OCI-LY1 (cell line): ENCODE data around the gene HSF4.
A peak's percentile ranks its signal among the peaks of the same experiment; 100 is the strongest.

Source experiments
- H2AFZ ChIP-seq: fragments of 200-600 bp; sonication (generic), shearing (Covaris generic); 2 replicates; pipeline ENCODE4 v1.6.0; 2014; ENCODE audit warnings: antibody characterized with exemption, mild to moderate bottlenecking, low read length
- H3F3A ChIP-seq: fragments of 200-600 bp; sonication (generic), shearing (Covaris generic); 2 replicates; pipeline ENCODE4 v1.6.0; 2014; ENCODE audit warnings: mild to moderate bottlenecking, antibody characterized with exemption, low read length, moderate library complexity; ENCODE audit not compliant: insufficient read depth
- H3K27ac ChIP-seq: fragments of 200-600 bp; sonication (generic); 2 replicates; pipeline ENCODE4 v1.5.1; 2014; ENCODE audit warnings: low read length, mixed run types, mild to moderate bottlenecking, low read depth; ENCODE audit not compliant: poor library complexity, severe bottlenecking
- H3K27me3 ChIP-seq: fragments of 200-600 bp; sonication (generic); 2 replicates; pipeline ENCODE4 v1.6.0; 2014; ENCODE audit warnings: antibody characterized with exemption, mild to moderate bottlenecking, low read length, moderate library complexity; ENCODE audit not compliant: insufficient read depth
- H3K36me3 ChIP-seq: fragments of 200-600 bp; sonication (generic); 2 replicates; pipeline ENCODE4 v1.6.1; 2014; ENCODE audit warnings: mild to moderate bottlenecking, antibody characterized with exemption, low read length, moderate library complexity, mixed read lengths; ENCODE audit not compliant: insufficient read depth
- H3K4me1 ChIP-seq: fragments of 200-600 bp; sonication (generic); 2 replicates; pipeline ENCODE4 v1.5.1; 2014; ENCODE audit warnings: mild to moderate bottlenecking, low read length, moderate library complexity; ENCODE audit not compliant: insufficient read depth, severe bottlenecking
- H3K4me2 ChIP-seq: fragments of 200-600 bp; sonication (generic), shearing (Covaris generic); 2 replicates; pipeline ENCODE4 v1.6.1; 2014; ENCODE audit warnings: low read length
- H3K4me3 ChIP-seq: fragments of 200-600 bp; sonication (generic); 2 replicates; pipeline ENCODE4 v1.5.1; 2014; ENCODE audit warnings: low read length, low read depth, mild to moderate bottlenecking, mixed read lengths; ENCODE audit not compliant: poor library complexity, severe bottlenecking
- H3K79me2 ChIP-seq: fragments of 200-600 bp; shearing (Covaris generic); 2 replicates; pipeline ENCODE4 v1.6.1; 2016; ENCODE audit warnings: mixed run types, low read length, mixed read lengths; ENCODE audit not compliant: insufficient read depth
- H3K9ac ChIP-seq: fragments of 200-600 bp; sonication (generic), shearing (Covaris generic); 2 replicates; pipeline ENCODE4 v1.6.1; 2014; ENCODE audit warnings: mild to moderate bottlenecking, low read length, mixed read lengths
- H3K9me2 ChIP-seq: fragments of 200-600 bp; sonication (generic), shearing (Covaris generic); 2 replicates; pipeline ENCODE4 v1.6.1; 2014; ENCODE audit warnings: low read depth, mild to moderate bottlenecking, low read length, mixed read lengths
- H3K9me3 ChIP-seq: fragments of 200-600 bp; shearing (Covaris generic); 2 replicates; pipeline ENCODE4 v1.6.1; 2014; ENCODE audit warnings: low read length, mixed read lengths
- H4K20me1 ChIP-seq: fragments of 200-600 bp; sonication (generic), shearing (Covaris generic); 2 replicates; pipeline ENCODE4 v1.6.0; 2016; ENCODE audit warnings: mild to moderate bottlenecking, low read length; ENCODE audit not compliant: insufficient read depth
- CTCF ChIP-seq: fragments of 200-600 bp; sonication (generic), shearing (Covaris generic); IDR thresholded peaks from 2 replicates; pipeline ENCODE4 v1.5.1; 2017; ENCODE audit warnings: mild to moderate bottlenecking, antibody characterized with exemption, low read length, moderate library complexity, mixed read lengths
- EZH2 ChIP-seq: fragments of 200-600 bp; sonication (generic), shearing (Covaris generic); IDR thresholded peaks from 2 replicates; pipeline ENCODE4 v1.8.0; 2017; ENCODE audit warnings: borderline replicate concordance, mixed run types, mild to moderate bottlenecking, antibody characterized with exemption, low read length, moderate library complexity, mixed read lengths

Gene HSF4

DNA sequence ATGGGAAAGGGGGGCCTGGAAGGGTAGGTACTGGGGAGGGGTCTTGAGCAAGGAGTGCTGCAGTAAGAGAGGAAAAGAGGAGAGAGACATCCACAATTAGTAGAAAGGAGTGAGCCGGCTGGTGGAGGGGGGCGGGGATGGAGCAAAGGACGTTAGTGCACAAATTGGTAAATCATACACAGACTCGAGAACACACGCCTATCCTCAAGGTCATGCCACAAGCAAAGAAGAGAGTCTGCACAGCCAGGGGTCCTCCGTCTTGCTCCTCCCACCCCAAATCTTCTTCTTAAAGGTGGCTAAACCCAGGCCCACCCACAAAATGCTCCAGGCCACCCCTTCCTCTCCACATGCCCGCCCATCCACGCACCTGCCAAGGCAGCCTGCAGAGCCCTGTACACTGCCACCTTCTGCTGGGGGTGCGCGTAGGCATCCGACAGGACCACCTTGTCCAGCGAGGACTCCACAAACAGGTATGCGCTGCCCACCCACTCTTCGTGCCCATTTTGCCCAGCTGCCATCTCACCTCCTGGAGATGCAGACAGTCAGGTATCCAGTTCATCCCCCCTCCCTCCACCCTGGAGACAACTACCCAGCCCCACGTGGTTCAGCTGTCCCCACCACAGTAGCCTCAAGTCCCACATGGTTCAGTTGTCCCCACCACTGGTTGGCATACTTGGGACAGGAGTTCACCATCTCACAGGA is 8.3 kb upstream of the HSF4 start:
- H3K9ac ChIP-seq = no peak overlapping the region
- no peaks in the 10 kb centered on the region for H3K9me3 ChIP-seq
- no peaks in the 10 kb centered on the region for H3K79me2 ChIP-seq
- no peaks in the 10 kb centered on the region for H3K9me2 ChIP-seq
- no peaks in the 10 kb centered on the region for H3K36me3 ChIP-seq
- H3K27ac ChIP-seq = no peak overlapping the region
- H3K4me1 ChIP-seq = peaks cover 20% of the 10 kb centered on the region
- no peaks in the 10 kb centered on the region for H3F3A ChIP-seq
- TF ChIP-seq CTCF (0 out of 2 replicates have a peak, but pooled peaks have one; percentile 12), EZH2 (no peak)
- no peaks in the 10 kb centered on the region for H4K20me1 ChIP-seq
- H3K4me2 ChIP-seq = no peak overlapping the region
- no peak overlapping the region for H3K4me3 ChIP-seq
- no peaks in the 10 kb centered on the region for H3K27me3 ChIP-seq
- H2AFZ ChIP-seq = no peak overlapping the region

DNA sequence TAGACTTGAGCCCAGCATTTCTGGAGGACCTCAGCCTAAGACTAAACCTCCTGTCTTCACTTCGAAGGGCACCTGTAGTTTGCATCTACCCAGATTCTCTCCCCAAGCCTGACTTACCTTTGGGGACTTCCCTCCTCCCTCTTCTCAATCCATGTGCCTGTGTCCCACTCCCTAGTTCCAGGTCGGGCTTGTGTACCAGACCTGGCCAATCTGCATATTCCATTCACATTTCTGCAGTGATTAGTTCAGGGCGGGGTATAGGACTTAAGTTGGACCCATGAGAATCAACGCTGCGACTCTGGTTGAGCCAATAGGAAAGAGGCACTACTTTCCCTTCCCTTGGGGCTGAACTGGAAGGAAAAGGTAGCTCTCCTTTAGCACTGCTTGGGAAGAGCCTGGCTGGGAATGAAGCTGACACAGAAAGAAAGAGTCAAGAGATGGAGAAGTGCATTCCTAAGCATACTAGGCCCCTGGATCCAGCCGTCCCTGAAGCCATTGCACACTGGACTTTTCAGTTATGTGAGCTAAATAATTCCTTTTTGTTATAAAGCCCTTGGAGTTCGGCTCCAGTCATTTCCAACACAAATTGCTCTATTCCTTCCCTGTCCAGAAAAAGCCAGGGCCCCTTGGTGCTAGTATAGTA is 7.3 kb upstream of the HSF4 start:
- Histone ChIP-seq H4K20me1 (no peaks in the 10 kb centered on the region), H3F3A (no peaks in the 10 kb centered on the region), H3K9ac (no peak overlapping the region), H3K4me3 (no peak overlapping the region), H3K79me2 (no peaks in the 10 kb centered on the region), H3K4me1 (peaks cover 20% of the 10 kb centered on the region), H2AFZ (no peak overlapping the region), H3K4me2 (no peak overlapping the region), H3K27me3 (no peaks in the 10 kb centered on the region), H3K9me2 (no peaks in the 10 kb centered on the region), H3K27ac (no peak overlapping the region), H3K36me3 (no peaks in the 10 kb centered on the region), H3K9me3 (no peaks in the 10 kb centered on the region)
- TF ChIP-seq CTCF = no peak
- TF ChIP-seq EZH2 = no peak

GRCh38 chr16:67157892-67158635 is 6.5 kb upstream of the HSF4 start:
- Histone ChIP-seq H3K9ac (no peak overlapping the region), H3K4me3 (no peak overlapping the region), H3F3A (no peaks in the 10 kb centered on the region), H3K9me2 (no peaks in the 10 kb centered on the region), H3K4me2 (no peak overlapping the region), H3K79me2 (no peaks in the 10 kb centered on the region), H2AFZ (no peak overlapping the region), H3K4me1 (peaks cover 22% of the 10 kb centered on the region), H3K9me3 (no peaks in the 10 kb centered on the region), H3K36me3 (no peaks in the 10 kb centered on the region), H3K27ac (no peak overlapping the region), H4K20me1 (no peaks in the 10 kb centered on the region), H3K27me3 (no peaks in the 10 kb centered on the region; the same call in 1 of the 2 replicates)
- TF ChIP-seq CTCF (no peak), EZH2 (no peak)
